GM13976 (cell line): ENCODE results near the gene MAPK14.

Experiments used
- DNase-seq: peaks from one replicate; pipeline ENCODE4 v3.0.0; 2012; ENCODE audit warnings: low spot score
- in situ Hi-C: fragments of 300-500 bp; cut with MboI; formaldehyde crosslinking; loops from one replicate; pipeline ENCODE4 v1.12.0; 2022; ENCODE audit warnings: low sequenced_read_pairs, mixed read lengths, inconsistent platforms; ENCODE audit not compliant: unreplicated experiment
- TF ChIP-seq, protein P1 (sequence below): IDR thresholded peaks from 2 replicates; pipeline ENCODE4 v1.5.1; 2012; ENCODE audit warnings: borderline replicate concordance, mild to moderate bottlenecking; ENCODE audit not compliant: insufficient read depth; ENCODE audit errors: extremely low read depth, missing control alignments, control extremely low read depth

MAPK14 gene

DNA sequence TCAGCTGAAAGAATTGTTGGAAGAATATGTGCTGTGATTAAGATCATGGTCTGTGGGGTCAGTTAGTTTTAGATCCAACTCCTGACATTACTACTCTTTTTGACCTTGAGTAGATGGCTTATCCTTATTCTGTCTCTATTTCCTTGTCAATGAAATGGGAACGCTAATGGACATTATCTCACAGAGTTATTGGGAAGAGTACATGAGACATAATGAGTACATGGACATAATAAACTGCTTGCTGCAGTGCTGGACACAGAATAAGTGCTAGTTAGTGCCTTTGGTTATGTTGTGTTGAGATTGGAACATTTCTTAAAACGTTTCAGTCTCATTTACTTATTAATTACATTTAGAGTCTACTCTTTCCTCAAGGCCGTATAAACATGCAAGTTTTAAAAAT lies 42.6 kb downstream of the MAPK14 start:
- in situ Hi-C loops: no loop called here
- TF ChIP-seq, protein P1, sequence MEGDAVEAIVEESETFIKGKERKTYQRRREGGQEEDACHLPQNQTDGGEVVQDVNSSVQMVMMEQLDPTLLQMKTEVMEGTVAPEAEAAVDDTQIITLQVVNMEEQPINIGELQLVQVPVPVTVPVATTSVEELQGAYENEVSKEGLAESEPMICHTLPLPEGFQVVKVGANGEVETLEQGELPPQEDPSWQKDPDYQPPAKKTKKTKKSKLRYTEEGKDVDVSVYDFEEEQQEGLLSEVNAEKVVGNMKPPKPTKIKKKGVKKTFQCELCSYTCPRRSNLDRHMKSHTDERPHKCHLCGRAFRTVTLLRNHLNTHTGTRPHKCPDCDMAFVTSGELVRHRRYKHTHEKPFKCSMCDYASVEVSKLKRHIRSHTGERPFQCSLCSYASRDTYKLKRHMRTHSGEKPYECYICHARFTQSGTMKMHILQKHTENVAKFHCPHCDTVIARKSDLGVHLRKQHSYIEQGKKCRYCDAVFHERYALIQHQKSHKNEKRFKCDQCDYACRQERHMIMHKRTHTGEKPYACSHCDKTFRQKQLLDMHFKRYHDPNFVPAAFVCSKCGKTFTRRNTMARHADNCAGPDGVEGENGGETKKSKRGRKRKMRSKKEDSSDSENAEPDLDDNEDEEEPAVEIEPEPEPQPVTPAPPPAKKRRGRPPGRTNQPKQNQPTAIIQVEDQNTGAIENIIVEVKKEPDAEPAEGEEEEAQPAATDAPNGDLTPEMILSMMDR: no peak
- no peak for DNase-seq

DNA sequence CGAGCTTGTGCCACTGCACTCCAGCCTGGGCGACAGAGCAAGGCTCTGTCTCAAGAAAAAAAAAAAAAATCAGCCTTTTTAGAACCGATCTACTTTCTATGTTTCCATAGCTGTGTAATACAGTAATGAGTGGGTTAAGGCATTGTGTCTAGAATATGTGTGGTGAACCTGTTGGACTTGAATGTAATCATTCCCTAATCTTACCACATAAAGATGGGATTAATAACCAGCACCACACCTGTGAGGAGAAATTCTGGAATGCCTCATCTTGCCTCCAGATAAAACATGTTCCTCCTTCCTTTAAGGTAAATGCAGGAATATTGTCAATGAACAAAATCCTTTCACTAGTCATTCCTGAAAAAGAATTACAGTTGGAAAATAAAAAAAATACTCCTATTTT lies 43.7 kb downstream of the MAPK14 start:
- DNase-seq: no peak
- in situ Hi-C loops: no loop called here
- TF ChIP-seq, protein P1: no peak

DNA sequence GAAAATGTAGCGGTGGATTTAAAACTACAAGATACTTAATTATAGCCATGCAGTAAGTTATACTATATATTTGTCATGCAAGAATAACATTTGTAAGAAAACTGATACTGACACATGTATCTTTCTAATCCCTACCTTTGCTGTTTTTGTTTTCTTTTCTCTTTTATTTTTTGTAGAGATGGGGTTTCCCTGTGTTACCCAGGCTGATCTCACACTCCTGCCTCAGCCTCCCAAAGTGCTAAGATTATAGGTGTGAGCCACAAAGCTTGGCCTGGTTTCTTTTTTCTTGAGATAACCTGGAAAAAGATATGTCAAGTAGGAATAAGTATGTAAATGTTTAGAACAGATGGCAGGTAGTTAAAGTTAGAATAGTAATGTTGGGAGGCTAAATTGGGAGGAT lies 44.1 kb downstream of the MAPK14 start:
- in situ Hi-C loops: no loop called here
- TF ChIP-seq, protein P1: no peak
- DNase-seq: no peak

DNA sequence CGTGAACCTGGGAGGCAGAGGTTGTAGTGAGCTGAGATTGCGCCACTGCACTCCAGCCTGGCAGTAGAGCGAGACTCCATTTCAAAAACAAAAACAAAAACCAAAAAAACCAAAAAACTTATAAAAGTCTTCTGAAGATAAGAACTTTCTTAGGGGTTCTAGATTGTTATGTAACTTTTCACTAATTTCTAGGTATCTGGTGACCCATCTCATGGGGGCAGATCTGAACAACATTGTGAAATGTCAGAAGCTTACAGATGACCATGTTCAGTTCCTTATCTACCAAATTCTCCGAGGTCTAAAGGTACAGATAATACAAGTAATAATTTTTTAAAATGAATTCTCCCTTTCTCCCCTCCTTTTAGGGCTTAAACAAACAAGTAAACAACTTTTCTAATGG lies 45.1 kb downstream of the MAPK14 start:
- no peak for DNase-seq
- in situ Hi-C loops: no loop called here
- TF ChIP-seq, protein P1: no peak

DNA sequence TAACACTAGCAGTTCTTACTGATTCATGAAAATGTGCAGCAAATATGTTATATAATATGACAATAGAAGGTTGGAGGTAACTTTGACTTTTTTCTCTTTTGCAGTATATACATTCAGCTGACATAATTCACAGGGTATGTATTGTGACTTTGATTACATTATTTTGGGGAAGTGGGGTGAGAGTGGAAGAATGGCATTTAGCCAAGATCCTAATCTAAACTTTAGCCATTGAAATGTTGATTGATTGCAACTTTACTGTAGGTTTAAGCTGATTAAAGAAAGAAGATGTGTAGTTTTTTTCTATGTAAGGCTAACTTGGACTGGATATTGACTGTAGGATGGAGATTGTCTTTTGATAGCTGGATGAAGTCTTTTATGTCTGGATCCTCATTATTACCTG lies 46.0 kb downstream of the MAPK14 start:
- in situ Hi-C loops: no loop called here
- no peak for DNase-seq
- TF ChIP-seq, protein P1: no peak

DNA sequence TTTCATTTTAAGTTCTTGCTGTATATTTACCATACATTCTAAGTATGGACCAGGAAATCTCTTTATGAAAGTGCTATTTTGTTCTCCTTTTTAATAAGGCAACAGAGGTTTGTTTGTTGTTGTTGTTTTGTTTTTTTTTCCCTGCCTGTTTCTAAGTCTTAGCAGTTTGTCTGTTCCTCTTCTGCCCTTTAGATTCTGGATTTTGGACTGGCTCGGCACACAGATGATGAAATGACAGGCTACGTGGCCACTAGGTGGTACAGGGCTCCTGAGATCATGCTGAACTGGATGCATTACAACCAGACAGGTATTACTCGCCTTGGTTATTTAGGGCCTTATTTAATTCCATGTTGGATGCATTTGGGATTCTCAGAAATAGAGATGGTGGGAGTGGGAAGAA lies 48.0 kb downstream of the MAPK14 start:
- TF ChIP-seq, protein P1: no peak
- in situ Hi-C loops: no loop called here
- no peak for DNase-seq
